ENCODE data around the gene ST13. TPM values are rescaled to one million over a fixed set of nuclear protein-coding genes. Genes with fewer than 3 reads are reported as not detected.

ST13 gene
- total and polyA plus RNA-seq, 9 of the 15 experiments (the other 6 are each of a cell fraction or from before 2014, with no cell fraction given), result 53.6 to 311 (median 195) TPM

GRCh38 chr22:40813912-40814315 is 42.5 kb downstream of the ST13 start (continued):
- TF ChIP-seq, protein P1, sequence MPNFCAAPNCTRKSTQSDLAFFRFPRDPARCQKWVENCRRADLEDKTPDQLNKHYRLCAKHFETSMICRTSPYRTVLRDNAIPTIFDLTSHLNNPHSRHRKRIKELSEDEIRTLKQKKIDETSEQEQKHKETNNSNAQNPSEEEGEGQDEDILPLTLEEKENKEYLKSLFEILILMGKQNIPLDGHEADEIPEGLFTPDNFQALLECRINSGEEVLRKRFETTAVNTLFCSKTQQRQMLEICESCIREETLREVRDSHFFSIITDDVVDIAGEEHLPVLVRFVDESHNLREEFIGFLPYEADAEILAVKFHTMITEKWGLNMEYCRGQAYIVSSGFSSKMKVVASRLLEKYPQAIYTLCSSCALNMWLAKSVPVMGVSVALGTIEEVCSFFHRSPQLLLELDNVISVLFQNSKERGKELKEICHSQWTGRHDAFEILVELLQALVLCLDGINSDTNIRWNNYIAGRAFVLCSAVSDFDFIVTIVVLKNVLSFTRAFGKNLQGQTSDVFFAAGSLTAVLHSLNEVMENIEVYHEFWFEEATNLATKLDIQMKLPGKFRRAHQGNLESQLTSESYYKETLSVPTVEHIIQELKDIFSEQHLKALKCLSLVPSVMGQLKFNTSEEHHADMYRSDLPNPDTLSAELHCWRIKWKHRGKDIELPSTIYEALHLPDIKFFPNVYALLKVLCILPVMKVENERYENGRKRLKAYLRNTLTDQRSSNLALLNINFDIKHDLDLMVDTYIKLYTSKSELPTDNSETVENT (CRISPR knock-in tag; IDR thresholded peaks at IDR 0.05), result no peak
- TF ChIP-seq TEAD4 (IDR thresholded peaks at IDR 0.05; ENCODE audit: low read length) (peak; percentile 99), TEAD4 (CRISPR knock-in tag; IDR thresholded peaks at IDR 0.05; ENCODE audit: borderline replicate concordance) (no peak), ARID3B (CRISPR knock-in tag; IDR thresholded peaks at IDR 0.05; ENCODE audit: borderline replicate concordance) (peak; percentile 97; the same call in 1 of the 2 replicates), ATF4 (CRISPR knock-in tag; IDR thresholded peaks at IDR 0.05) (peak; percentile 99), KLF10 (CRISPR knock-in tag; IDR thresholded peaks at IDR 0.05) (peak; percentile 87; the same call in 1 of the 2 replicates), CBFB (CRISPR knock-in tag; IDR thresholded peaks at IDR 0.05) (no peak), ZNF431 (CRISPR knock-in tag; IDR thresholded peaks at IDR 0.05) (no peak), ZNF561 (CRISPR knock-in tag; conservative IDR thresholded peaks at IDR 0.05) (peak; percentile 97), TAF9B (IDR thresholded peaks at IDR 0.05; ENCODE audit: partially characterized antibody) (no peak), ZNF512 (tag; IDR thresholded peaks at IDR 0.05) (no peak), MAZ (CRISPR knock-in tag; conservative IDR thresholded peaks at IDR 0.05 in 1 of 2, IDR thresholded peaks at IDR 0.05 in 1 of 2) (peak in 1 of 2 experiments; percentile 100; a peak in 2 of 4 replicates), POLR3A (IDR thresholded peaks at IDR 0.05; ENCODE audit: borderline replicate concordance, extremely low read depth, insufficient read depth, insufficient read length) (no peak), MLLT1 (IDR thresholded peaks at IDR 0.05) (peak in 1 of 2 experiments; percentile 51; a peak in 1 of 4 replicates), ZNF184 (CRISPR knock-in tag; IDR thresholded peaks at IDR 0.05) (no peak), KDM5B (IDR thresholded peaks at IDR 0.05; ENCODE audit: insufficient replicate concordance, low read depth, low read length) (no peak), SRSF7 (optimal IDR thresholded peaks at IDR 0.05; ENCODE audit: low read depth, low read length) (no peak), JUNB (CRISPR knock-in tag; conservative IDR thresholded peaks at IDR 0.05) (peak; percentile 73), LCOR (CRISPR knock-in tag; IDR thresholded peaks at IDR 0.05) (no peak)
- TF ChIP-seq, protein P2, sequence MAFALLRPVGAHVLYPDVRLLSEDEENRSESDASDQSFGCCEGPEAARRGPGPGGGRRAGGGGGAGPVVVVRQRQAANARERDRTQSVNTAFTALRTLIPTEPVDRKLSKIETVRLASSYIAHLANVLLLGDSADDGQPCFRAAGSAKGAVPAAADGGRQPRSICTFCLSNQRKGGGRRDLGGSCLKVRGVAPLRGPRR (CRISPR knock-in tag; IDR thresholded peaks at IDR 0.05), result peak; percentile 100

Measured in K562 (cell line).